HG03439 (cell line): ENCODE measurements around the gene KCNH1.
"Not testable (repeated sequence)": the region's sequence is repeated elsewhere in the genome, so short reads cannot be mapped to it uniquely, and the experiment has no call there.

Experiments used
- ATAC-seq: cut with Tn5 transposase; IDR thresholded peaks from one replicate; pipeline ENCODE4 v1.9.1; 2021; ENCODE audit warnings: mild to moderate bottlenecking, moderate library complexity; ENCODE audit not compliant: unreplicated experiment

The KCNH1 gene

DNA sequence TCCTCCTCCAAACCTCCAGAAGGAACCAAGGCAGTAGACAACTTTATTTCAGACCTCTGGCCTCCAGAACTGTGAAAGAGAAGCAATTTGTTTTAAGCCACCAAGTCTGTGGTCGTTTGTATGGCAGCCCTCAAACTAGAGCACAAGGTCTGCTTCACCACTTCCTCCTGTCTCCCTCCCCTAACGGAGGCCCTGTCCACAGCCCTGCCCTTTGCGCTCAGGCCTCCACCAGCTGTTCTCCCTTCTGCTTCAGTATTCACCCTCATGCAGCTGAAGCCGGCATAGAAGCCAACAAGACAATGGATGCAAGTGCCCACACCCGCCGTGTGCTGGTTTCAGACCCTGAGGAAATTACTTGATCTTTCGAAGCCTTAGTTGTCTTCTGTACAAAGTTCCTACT, 441.2 kb downstream of the KCNH1 start:
- no peak for ATAC-seq

DNA sequence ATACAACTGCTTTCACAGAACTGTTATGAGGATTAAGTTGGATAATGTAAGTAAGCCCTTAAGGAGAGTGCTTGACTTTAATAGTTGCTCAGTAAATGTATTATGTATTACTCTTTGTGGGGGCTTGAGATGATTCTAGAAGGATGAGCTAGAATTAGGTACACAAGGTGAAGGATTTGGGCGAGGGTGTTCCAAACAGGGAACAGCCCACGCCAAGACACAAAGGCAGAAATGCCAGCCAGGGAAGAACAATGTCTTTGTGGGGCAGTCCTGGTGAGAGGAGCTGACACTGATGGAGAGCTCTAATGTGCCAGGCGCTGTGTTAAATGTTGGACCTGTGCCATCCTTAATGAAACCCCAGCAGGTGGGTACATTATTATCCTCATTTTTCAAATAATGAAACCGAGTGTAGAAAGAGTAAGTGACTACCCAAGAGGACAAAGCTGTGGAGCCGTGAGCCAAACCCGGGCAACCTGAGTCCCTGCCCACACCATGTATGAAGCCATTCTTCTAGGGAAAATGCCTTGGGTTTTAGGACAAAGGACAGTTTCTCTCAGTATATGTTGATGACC, 442.8 kb downstream of the KCNH1 start:
- ATAC-seq, result no peak

DNA sequence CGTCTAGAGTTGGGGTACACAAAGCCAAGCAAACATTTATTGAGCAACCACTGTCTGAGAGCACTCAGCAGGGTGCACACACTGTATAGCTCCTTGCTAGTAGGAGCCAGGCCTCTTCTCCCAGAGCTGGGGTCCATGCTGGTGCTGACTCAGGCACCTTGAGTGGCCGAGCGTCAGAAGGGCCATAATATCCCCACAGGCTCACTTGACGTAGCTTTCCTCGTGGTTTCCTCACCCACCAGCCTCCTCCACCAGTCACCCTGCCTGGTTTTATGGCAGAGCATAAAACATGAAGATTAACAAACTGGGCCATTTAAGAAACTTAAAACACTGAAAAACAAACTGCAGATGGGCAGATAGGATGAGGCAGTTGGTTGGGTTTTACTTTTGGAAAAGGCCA, 443.7 kb downstream of the KCNH1 start:
- no peak for ATAC-seq

DNA sequence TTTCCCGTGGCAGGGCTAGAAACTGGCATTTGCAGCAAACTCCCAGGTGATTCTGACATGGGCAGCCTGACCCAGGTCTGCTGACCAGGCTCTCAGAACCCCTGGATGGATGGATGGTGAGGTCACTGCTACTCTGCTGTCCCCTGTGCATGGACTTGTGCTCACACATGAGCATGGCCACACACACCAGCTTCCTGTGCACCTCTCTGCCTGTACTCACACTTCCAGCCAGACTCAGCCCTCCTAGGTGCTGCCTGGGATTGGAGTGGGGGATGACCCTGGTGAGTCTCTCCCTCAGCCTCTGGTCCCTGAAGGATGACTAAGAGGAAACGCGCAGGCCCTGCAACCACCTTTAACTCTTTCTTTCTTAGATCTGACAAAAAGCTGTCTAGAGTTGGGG, 444.1 kb downstream of the KCNH1 start:
- no peak for ATAC-seq

DNA sequence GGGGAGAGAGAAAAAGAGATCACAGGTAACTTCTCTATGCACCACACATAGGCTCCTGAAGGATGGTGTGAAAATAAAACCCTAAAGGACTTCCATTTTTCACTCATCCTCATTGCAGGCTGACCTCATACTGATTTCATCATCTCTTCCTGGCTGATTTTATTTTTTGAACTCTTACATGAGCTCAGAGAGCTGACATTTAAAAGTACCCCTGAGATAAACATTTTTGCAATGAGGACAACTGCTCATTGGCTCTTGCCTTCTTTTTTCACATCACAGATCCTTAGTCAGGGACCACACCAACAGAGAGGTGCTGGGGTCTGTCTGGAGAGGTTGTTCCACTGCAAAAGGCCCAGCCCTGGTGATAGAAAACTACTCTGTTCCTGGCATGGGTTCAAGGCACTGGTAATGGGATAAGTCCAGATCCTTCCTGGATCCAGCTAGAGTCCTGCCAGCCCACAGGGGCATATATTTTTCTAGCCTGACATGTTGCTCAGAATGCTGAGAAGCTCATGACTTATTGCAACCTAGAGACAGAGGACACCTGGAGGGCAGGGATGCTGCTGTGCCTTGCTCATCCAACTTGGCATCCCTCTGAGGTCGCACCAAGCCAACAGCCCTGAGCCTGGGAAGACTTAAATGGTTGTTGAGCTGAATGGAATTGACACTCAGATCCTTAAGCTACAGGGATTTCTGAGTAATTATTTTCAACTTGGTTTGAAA, 445.3 kb downstream of the KCNH1 start:
- no peak for ATAC-seq

DNA sequence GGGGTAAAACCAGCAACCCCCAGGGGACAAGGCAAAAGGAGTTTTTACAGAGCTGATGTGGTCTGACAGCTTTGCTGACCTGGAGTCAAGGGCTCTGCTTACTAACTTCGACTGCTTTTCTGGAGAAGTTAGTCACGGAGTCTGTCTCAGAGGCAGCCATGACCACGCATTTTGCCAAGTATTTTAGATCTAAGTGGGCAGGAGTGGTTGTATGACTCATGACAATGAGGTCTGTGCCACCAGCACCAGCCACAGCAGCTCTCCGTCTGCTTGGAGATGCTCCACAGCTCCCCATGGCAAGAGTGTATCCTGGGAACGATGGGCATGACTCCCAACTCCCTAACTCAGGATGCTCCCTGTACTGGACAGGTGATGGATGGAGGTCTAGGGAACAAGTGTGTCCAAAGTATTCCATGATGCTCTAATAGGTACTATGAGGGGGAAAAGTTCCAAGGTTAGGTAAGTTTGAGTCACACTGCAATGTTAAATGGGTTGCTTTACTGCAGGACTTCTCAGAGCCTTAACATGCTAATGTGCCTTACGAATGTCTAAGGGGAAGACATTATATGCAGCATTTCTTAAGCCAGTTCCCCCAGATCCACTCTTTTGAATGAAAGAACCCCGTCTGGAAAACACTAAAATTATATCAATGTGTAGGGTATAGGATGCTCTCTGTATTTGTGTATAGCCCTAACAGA, 446.2 kb downstream of the KCNH1 start:
- no peak for ATAC-seq

DNA sequence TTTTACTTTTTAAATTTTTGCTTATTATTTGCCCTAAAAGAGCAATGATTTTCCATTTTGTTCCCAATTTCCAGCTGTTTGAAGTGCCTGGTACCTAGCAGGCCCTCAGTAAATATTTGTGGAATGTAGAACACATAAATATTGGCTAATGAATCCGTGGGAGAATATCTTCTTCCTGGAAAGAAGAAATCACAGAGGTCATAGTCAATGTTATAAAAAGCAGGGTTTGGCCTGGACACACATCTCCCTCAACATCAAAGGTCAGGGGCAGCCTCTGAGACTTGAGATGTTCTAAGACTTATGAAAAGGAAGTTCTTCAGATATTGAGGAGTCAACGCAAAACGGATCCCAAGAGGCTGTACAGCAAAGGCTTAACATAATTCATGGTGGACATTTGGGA, 447.1 kb downstream of the KCNH1 start:
- no peak for ATAC-seq

DNA sequence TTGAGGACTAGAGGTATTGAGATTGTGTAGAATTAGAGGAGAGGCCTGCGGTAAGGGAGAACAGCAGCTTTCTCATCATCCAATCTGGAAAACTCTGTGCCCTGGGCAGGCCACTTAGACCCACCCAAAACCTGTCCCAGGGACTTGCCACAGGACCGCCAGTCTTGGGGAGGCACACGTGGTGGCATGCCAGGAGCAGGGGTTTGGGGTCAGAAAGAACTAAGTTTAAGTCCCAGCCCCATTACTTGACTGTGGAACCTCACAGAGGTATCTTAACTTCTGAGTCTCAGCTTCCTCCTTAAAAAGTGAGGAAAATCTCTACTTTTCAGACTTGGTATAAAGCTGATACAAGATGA, 448.7 kb downstream of the KCNH1 start:
- ATAC-seq, result no peak

DNA sequence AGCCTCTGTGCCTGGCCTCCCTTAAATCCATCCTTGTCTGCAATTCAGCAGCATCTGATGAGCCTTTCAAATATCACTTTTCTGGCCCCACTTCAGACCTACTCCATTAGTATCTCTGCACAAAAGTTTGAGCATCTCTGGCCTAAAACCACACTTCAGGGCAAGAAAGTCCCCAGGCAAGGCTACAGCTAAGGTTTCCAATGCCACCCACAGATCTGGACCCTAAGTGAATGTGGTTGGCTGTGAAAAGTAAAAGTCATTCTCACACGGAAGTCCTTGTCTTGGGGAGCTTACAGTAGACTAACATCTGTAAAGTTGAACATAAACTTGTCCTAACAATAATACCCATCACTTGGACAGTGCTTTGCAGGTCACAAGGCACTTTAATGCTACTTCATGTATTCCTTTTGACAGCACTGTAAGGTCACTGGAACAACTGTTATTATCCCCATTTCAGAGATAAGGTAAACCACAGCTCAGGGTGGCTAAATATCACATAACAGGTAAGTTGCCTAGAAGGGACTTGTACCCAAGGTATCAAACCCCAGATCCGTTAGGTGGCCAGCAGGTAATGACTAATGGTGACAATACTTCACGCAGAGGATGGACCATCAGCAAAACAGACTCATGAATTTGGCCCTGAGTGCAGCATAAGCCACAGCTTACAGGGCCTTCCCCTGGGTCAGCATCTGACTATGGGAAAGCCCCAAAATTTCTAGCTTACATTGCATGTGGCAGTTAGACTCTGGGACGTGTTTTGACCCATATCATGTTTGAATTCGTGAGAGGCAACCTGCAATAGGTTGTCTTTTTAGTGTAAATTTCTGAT, 449.3 kb downstream of the KCNH1 start:
- ATAC-seq, result peak; percentile 86

DNA sequence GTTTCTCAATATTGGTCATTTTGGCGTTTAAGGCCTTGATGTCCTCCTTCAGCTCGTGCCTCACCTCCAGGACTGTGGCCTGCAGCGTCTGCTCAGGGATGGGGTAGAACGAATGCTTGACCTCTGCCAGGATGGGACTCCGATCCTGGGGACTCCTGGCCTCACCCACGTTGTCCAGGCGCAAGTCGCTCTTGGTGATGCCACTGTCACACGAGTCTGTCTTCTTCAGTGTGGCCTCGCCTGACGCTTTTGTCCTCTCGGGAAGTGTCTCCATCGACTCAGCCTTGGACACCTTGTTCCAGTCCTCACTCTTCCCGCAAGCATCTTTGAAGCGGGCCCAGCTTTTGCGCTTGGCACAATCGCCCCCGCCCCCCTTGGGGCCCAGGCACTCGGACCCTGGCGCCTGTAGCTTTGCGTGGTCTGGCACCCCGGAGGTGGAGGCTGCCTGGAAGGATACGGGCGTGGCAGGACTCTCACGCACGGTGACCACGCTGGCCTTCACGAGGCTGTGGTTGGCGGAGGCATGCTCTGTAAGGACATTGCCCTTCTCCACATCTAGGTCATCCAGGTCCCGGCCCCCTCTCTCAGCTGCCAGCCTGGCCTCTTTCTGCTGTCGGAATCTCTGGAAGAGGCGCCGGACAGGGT, 450.4 kb downstream of the KCNH1 start:
- ATAC-seq, result no peak

DNA sequence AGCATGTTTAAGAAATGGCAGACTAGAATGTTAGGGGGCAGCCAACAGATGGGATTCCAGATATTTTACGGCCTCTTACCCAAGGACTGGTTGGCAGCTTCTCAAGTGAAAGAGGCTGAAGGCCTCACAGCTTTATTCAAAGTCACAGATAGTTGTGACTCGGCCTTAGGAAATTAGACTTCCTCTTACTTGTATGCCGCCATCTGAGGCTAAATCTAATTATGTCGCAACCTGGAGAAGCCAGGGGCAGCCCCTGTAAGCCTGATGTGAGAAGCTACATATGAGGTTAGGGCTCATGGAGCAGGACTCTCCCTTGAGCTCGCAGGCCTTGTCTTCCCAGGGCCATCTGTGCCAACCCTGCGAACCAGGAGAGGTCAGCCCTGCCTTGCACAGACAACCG, 452.8 kb downstream of the KCNH1 start:
- no peak for ATAC-seq

DNA sequence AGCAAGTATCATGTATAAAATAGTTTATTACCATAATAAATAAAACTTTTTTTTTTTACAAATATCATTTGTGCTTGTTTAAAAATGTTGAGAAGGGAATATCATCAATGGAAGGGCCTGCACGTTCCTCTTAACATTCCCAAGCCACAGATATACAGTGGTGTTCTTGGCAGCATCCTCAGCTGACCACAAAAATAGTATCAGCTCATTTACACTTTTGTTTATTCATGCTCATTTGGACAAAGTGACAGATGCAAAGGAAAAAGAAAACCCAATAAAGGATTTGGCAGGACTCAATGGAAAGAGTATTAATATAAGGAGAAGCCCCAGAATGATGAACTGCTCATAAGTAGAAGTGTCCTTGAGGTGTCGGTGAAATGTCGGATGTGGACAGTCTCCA, 455.6 kb downstream of the KCNH1 start:
- ATAC-seq, result no peak

DNA sequence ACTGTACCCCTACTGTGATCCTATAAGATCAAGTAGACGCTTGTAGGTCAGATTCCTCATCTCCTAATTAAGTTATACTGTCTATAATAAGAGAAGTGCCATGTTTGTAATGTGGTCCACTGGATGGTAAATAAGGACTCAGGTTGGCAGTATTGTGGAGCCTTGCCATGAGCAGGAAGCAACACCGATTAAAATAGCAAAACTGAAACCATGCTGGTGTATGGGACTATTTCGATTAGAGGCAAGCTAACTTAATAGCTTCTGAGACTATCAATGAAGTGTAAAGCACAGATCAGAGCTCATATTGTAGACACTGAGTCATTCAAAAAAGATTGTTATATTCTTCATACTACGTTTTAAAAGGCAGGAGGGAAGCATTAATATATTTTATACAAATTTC, 456.4 kb downstream of the KCNH1 start:
- no peak for ATAC-seq

DNA sequence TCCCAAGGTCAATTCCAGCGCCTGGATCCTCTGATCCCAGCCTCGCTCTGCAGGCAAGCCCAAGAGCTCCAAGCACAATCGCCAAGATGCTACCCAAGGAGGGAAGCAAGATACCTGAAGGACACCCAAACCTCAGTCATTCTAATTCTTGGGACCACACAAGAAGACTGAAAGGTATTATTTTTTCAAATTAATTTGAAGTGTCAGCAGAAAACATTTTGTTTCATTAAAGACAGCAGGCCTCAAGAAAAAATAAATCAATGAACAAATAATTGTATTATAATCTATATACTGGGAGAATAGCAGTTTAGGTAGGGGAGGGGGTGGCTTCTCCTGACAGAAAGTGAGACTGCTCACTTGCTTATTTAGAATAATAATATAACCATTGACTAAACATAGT, 457.4 kb downstream of the KCNH1 start:
- ATAC-seq, result no peak

DNA sequence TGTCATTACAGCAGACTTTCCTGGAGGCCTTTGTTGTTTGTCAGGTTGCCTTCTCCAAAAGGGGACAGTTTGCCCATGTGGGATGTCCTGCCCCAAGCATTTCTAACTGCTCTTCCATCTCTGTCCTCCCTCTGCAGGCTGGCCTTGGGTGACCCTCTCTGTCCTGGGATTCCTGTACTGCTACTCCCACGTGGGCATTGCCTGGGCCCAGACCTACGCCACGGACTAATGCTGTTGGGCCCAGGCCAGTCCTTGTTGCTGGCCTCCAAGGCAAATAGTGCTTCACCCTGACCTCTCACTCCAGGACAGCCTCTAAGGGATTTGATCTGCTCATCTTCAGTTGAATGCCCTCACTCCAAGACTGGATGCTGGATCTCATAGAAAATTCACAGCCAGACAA, 459.8 kb downstream of the KCNH1 start:
- no peak for ATAC-seq

DNA sequence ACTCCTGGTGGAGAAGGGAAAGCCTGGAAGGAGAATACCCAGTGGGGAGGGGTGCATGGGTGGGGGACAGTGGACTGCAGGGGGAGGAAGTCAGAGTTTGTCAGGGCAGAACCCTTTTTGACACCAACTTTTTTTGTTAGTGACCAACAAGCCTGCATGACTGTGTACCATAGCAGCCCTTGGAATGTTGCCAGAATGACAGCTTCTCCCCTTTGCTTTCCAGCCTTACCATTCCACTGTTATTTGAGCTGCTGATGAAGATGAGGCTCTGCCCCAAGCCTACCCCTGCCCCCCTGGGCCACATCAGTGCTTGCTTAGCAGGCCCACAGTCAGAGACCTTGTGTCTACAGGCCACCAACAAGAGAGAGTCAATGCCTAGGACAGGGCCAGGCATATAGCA, 464.0 kb downstream of the KCNH1 start:
- no peak for ATAC-seq

DNA sequence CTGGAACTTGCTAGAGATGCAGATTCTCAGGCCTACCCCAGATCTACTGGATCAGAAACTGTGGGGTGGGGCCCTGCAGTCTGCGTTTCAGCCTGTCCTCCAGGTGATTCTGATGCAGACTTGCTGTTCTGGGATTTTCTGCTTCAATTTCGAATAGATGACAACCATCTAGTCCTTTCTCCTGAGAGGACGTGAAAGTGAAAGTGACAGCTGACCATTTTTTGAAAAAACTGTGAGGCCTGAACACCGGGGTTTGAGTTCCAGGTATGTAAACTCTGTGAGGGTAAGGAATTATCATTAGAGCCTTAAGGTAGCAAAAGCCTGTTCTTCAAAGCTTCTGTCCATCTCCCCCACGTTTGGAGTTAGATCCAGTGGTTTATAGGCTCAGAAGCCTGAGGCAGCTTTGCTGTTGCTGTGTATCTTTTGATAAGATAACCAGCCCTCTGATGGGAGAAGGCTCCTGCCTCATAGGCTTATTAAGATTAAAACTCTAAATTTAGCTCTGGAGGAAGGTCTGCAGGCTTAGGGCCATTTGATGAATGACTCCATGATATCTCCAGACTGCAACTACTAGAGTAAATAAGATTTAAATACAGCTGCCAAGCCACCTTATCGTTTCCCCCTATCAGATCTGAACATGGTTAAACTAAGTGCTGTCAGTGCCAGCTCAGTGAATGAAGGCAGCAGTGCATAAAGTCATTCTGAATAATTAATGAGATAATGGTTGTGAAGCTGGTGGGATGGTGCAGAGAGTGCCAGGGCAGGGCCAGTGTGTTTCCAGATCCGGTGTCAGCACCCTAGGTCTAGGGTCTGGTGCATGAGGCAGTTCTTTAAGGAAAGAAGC, 470.0 kb downstream of the KCNH1 start:
- no peak for ATAC-seq

DNA sequence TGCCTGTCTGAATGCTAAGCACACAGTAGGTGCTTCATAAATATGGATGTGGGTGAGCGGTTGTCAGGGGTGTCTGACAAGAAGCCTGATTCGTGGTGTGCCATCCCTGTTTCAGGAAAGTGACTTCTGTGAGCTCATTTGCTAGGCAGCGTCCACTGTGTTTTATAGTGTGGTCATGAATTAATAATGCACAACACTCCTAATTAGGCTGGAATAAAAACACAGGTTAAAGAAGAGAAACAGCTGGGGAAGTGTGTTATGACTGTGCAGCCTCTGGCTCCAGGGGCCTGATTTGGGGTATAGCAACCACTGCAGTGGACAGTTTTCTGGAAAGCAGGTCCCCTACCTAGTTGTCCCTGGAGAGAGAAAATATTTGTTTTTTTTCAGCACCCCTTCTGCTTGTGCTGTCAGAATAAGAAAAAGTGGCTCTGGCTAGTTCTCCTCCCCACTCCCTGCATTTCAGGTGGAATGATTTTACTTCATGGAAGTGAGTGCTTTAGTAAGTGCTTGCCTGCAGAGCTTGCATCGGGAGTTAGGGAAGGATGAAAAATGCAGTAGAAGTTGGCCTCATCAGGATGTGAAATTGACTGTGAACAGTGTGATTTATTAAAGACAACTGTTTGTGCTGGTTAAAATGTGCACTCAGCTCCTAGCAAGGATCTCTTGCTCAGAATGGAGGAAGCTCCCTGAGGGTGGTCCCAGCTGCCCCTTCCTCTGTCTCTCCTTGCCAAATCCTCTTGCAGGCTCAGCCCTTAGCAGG, 471.5 kb downstream of the KCNH1 start:
- ATAC-seq, result no peak

DNA sequence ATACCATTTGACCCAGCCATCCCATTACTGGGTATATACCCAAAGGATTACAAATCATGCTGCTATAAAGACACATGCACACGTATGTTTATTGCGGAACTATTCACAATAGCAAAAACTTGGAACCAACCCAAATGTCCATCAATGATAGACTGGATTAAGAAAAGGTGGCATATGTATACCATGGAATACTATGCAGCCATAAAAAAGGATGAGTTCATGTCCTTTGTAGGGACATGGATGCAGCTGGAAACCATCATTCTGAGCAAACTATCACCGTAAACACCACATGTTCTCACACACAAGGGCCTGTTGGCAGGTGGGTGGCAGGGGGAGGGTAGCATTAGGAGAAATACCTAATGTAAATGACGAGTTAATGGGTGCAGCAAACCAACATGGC, 472.4 kb downstream of the KCNH1 start:
- ATAC-seq, result not testable (repeated sequence)

DNA sequence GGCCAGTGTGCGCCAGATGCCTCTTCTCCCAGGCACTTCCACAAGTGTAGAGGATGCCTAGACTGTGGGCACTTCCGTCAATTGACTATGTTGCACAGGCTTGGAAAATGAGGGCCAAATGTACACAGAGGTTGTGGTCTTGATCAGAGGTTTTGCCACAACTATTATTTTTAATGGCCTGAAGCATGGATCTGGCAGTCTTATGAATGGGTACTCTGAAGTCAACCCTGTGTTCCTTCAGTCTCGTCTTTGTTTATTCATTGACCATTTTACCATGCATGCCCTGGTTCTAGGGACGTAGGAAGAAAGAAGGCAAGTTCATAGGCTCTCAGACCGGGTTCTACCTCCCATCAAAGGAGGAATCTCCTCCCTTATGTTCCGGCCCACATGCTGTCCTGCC, 476.1 kb downstream of the KCNH1 start:
- no peak for ATAC-seq
